HG03575 (cell line): ENCODE data around the gene PDLIM7.
"Not testable (repeated sequence)": the region's sequence is repeated elsewhere in the genome, so short reads cannot be mapped to it uniquely, and the experiment has no call there.

Source experiments
- ATAC-seq: cut with Tn5 transposase; IDR thresholded peaks from one replicate; pipeline ENCODE4 v1.9.1; 2021; ENCODE audit not compliant: unreplicated experiment, insufficient number of reproducible peaks, low FRiP score; ENCODE audit errors: extremely low read depth

PDLIM7 gene

DNA sequence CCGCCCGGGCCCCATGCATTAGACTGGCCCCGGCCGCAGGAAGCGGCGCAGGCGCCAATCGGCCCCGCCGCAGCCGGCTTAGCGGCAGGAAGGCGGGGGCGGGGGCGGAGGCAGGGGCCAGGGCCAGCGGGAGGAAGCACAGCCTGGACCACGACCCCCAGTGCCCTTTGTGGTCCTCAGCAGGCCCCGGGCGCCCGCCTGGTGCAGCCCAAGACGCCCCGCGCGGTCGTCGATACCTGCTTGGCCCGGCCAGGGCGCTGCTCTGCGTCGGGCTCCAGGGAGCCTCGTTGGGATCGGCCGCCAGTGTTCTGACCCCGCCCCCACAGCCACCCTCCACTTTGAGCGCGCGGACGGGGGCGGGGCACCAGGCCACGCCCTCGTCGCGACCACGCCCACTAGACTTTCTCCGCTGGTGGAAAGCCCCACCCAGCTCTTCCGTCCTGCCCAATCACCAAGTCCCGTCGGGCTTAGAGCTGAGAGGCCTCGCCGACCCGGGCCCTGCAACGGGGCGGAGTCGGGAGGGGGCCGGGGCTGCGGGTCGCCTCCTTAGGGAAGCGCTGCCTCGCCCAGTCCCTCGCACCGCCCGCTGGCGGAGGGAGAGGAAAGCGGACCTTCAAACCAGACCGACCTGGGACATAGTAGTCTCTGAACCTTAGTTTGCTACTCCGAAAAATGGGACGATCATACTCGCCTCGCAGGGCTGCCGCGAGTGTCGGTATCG, at the start of gene PDLIM7:
Gene PDLIM7 (minus strand): TSS at position 313 of the 721 bp plus-strand sequence. CDS start 1,092 bp downstream, outside the sequence.
- no peak for ATAC-seq

- no peak for ATAC-seq
These were observed 48.9 kb upstream of the PDLIM7 start for GRCh38 chr5:177546258-177546741.

- ATAC-seq: no peak
These were observed 48.3 kb upstream of the PDLIM7 start for GRCh38 chr5:177545487-177546257.

- ATAC-seq: no peak
These were observed 45.5 kb upstream of the PDLIM7 start for GRCh38 chr5:177542816-177543465.

- no peak for ATAC-seq
These were observed 43.0 kb upstream of the PDLIM7 start for GRCh38 chr5:177540438-177540837.

GRCh38 chr5:177539411-177539810, 42.0 kb upstream of the PDLIM7 start:
- ATAC-seq: no peak

GRCh38 chr5:177538876-177539275, 41.5 kb upstream of the PDLIM7 start:
- ATAC-seq: no peak

GRCh38 chr5:177537389-177538361, 40.3 kb upstream of the PDLIM7 start:
- ATAC-seq: no peak

DNA sequence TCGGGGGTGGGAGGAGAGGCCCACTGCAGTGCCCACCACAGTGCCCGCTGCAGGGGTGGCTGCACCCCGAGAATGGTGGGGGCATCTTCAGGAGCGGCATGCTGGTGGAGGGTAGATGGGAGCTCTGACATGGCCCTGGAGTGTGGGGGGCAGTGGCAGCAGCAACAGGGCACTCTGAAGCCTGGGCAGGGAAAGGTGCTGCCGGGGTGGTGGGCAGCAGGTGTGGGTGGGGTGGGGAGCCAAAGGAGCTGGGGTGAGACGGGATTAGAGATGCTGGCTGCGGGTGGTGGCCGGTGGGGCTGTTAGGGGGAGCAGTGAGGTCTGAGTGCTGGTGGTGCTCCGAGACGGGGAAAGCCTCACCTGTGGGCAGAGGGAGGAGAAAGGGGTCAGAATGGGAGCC, 39.0 kb upstream of the PDLIM7 start:
- ATAC-seq: no peak

GRCh38 chr5:177535125-177535524, 37.7 kb upstream of the PDLIM7 start:
- no peak for ATAC-seq

DNA sequence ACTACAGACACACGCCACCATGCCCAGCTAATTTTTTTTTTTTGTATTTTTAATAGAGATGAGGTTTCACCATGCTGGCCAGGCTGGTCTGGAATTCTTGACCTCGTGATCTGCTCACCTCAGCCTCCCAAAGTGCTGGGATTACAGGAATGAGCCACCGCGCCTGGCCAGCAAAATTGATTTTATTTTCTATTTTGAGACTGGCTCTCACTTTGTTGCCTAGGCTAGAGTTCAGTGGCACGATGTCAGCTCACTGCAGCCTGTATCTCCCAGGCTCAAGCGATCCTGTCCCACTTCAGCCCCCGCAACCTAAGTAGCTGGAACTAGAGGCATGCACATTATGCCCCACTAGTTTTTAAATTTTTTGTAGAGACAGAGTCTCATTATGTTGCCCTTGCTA, 37.0 kb upstream of the PDLIM7 start:
- ATAC-seq: not testable (repeated sequence)

GRCh38 chr5:177531209-177531940, 34.0 kb upstream of the PDLIM7 start:
- ATAC-seq: no peak

GRCh38 chr5:177530638-177531037, 33.2 kb upstream of the PDLIM7 start:
- ATAC-seq: no peak

GRCh38 chr5:177529247-177530203, 32.1 kb upstream of the PDLIM7 start:
- ATAC-seq: no peak

- ATAC-seq: no peak
These were observed 31.2 kb upstream of the PDLIM7 start for GRCh38 chr5:177528631-177529030.

DNA sequence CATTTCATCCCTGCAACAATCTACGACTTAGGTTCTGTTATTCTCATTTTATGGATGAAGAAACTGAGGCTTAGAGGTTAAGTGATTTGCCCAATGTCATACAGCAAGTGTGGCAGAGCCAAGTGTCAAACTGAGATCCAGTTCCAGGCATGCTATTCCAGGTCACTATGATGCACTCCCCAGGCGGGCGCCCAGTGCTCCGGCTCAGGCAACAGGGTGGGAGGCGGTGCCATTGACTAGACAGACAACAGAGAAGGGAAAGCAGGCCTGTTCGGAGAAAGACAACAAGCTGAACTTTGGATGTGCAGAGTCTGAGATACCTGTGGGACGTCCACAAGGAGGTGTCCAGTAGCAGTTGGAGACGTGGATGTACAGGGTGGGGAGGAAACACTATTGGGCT, 30.2 kb upstream of the PDLIM7 start:
- ATAC-seq: no peak

DNA sequence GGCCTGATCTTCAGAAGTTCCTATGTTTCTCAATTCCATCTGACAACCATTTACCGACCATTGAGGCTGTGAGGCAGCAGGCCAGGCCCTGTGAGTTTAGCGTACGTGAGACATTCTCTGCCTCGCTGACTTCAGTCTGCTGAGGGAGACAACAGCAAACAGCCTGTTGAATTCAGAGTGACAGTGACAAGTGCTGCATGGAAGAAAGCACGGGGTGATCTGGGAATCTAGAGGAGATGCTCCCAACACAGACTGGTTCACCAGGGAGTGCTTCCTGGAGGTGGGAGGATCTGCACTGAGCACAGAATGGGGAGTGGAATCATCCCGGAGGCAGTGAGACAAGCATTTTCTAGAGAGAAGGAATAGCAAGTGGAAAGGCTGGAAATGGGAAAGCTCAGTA, 29.4 kb upstream of the PDLIM7 start:
- no peak for ATAC-seq
